Uterine smooth muscle cell (primary cell): ENCODE measurements around the gene BPIFA3. TPM values are rescaled to one million over a fixed set of nuclear protein-coding genes. Genes with fewer than 3 reads are reported as not detected.

Experiments used
- total RNA-seq: library from RNA; depleted of rRNA; stranded (reverse); fragments of >200 nt; gene quantifications from 2 replicates; pipeline ENCODE4 v1.2.3, GENCODE V29; 2014

The BPIFA3 gene
- not detected in 2 replicates for total RNA-seq

DNA sequence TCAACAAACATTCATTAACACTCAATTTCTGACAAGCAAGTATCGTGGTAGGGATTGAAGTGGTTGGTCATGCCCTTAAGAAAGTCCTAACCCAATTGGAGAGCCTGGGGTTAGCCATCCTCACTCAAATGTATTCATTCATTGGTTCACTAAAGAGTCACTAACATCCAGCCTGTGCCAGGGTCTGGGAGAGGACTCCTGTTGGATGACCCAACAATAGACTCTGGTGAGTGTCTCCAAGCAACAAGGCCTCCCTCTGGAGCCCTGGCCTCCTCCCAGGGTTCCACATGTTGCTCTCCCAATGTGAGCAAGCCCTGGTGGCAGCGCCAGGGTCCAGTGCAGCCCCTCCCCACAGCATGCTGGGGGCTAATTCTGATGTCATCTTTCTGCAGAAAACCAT lies at the start of gene BPIFA3:
TSS of gene BPIFA3 (plus strand) at position 301 of the 400 bp plus-strand sequence. CDS start 185 bp downstream, outside the sequence.

DNA sequence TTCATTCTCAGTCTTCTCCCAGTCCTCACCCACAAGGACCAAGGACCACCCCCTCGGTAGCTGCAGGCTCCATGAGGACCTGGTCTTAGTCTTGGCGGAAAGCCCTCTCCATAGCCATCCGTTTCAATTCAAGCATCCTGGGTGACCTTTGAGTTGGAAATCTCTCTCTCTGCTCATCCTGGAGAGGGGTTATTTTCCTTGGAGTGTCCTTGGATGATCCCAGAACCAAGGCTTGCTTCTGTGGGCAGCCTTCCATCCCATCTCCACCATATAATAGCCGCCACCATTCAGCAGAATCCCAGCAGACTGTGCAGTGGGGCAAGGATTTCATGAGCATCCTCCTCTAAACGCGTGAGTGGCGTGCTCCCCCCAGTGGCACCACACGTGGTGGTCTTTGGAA lies 49.3 kb upstream of the BPIFA3 start, which contains the start of gene BPIFA2:
TSS of gene BPIFA2 (plus strand) at position 301 of the 400 bp plus-strand sequence. CDS start 987 bp downstream, outside the sequence.

DNA sequence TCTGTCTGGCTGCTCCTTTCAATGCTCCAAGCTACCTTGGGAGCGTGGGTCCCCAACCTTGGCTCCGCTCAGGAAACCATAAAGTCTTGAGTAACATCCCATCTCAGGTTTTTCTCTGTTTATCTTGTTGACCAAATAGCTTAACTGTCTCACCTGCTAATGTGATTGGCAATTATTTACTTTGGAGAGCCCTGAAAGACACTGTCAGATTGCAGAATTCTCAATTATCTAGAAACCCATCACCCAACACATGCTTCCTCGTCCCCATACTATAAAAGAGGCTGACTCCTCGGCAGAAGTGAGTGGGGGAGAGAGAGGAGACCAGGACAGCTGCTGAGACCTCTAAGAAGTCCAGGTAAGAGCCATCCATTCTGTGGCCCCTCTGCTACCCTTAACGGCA lies 18.5 kb downstream of the BPIFA3 start, which contains the start of gene BPIFA1:
TSS of gene BPIFA1 (plus strand) at position 301 of the 400 bp plus-strand sequence. CDS start 1,716 bp downstream, outside the sequence.

Other genes starting within 250 kb of the BPIFA3 start
- not detected in 2 replicates for gene SUN5, start 212.9 kb upstream of the BPIFA3 start, total RNA-seq
- gene BPIFB2, start 209.6 kb upstream of the BPIFA3 start, total RNA-seq, result not detected in 2 replicates
- gene BPIFB6, start 185.7 kb upstream of the BPIFA3 start, total RNA-seq, result not detected in 2 replicates
- not detected in 2 replicates for gene BPIFB3, start 163.4 kb upstream of the BPIFA3 start, total RNA-seq
- gene BPIFB4, start 137.7 kb upstream of the BPIFA3 start, total RNA-seq, result not detected in 2 replicates
- not detected in 2 replicates for gene BPIFA2, start 49.2 kb upstream of the BPIFA3 start, total RNA-seq
- gene BPIFA1, start 18.6 kb downstream of the BPIFA3 start, total RNA-seq, result not detected in 2 replicates
- not detected in 2 replicates for gene BPIFB1, start 65.9 kb downstream of the BPIFA3 start, total RNA-seq
- 20.5 and 36.1 TPM in 2 replicates for gene CDK5RAP1, start 184.2 kb downstream of the BPIFA3 start, total RNA-seq
- 15.7 and 20.7 TPM in 2 replicates for gene SNTA1, start 226.4 kb downstream of the BPIFA3 start, total RNA-seq